Mammary epithelial cell (primary cell): ENCODE data around the gene SYNPO.

Experiments used
- CTCF ChIP-seq, 2 donors: IDR thresholded peaks in 1 of 2; conservative IDR thresholded peaks in 1 of 2; 2 replicates each; pipeline ENCODE4 v1.5.1; 2011 to 2012; ENCODE audit warnings: inconsistent platforms in 2 of 2, low read length in 2 of 2, mild to moderate bottlenecking in 2 of 2, control low read depth in 1 of 2, low read depth in 1 of 2; ENCODE audit not compliant: insufficient read depth in 1 of 2; ENCODE audit errors: extremely low read depth in 1 of 2
- EZH2 ChIP-seq: IDR thresholded peaks from 2 replicates; pipeline ENCODE4 v1.6.1; 2012; ENCODE audit warnings: low read length, inconsistent platforms, borderline replicate concordance

- TF ChIP-seq EZH2 (no peak), CTCF (conservative IDR thresholded peaks at IDR 0.05 in 1 of 2, IDR thresholded peaks at IDR 0.05 in 1 of 2; ENCODE audit: extremely low read depth in 1 of 2, insufficient read depth in 1 of 2, low read depth in 1 of 2, low read length in 2 of 2) (no peak)
Observed at GRCh38 chr5:150601491-150602345, 38.7 kb upstream of the SYNPO start.
